GM06990 (cell line): Measurements from ENCODE around the gene PHYHIPL.

Source experiments
- DNase-seq: peaks from one replicate; pipeline ENCODE4 v3.0.0-alpha.2; 2011; ENCODE audit not compliant: insufficient read length; ENCODE audit errors: extremely low read depth
- H3K27me3 ChIP-seq: replicated peaks from 2 replicates; pipeline ENCODE4 v1.6.0; 2011; ENCODE audit warnings: low read length; ENCODE audit not compliant: control insufficient read depth, insufficient read depth
- H3K36me3 ChIP-seq: 2 replicates; pipeline ENCODE4 v1.5.1; 2011; ENCODE audit warnings: low read length; ENCODE audit not compliant: control insufficient read depth, insufficient read depth
- H3K4me3 ChIP-seq: replicated peaks from 2 replicates; pipeline ENCODE4 v1.5.1; 2011; ENCODE audit warnings: low read depth, mild to moderate bottlenecking, control low read depth, low read length
- TF ChIP-seq, protein P1 (sequence below): IDR thresholded peaks from 2 replicates; pipeline ENCODE4 v1.5.1; 2011; ENCODE audit warnings: low read length, control low read depth, mild to moderate bottlenecking, inconsistent platforms; ENCODE audit not compliant: insufficient read depth, poor library complexity, severe bottlenecking

Gene PHYHIPL

DNA sequence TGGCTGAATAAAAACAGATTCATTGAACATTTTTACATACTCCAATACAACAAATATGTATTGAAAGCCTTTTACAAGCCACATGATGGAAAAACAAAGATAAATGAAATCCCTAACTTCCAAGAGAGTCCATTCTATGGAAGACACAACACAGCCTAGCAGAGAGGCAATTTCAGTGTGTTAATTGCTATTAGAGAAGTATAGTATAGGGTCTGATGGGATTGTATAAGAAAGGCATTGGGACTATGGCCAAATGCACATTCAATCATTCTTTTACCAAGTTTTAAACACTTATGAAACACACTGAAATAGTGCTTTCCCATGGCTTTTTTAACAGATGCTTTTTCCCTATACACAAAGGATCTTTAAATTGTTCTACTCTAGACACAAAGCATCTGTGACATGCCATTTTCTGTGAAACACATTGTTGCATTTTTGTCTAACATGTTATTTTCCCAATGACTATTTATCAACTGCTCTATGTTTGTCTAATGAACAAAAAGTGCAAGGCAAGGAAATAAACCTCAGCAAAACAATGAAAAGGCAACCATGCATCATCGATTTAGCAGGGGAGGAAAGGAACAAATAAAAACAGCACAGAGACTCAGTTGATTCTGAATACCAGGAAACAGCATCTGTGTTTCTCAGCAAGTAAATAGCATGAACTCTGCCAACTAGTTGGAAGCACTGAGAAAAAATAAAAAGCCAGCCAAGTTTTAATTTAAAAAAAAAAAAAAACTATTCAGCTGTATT lies 42.4 kb upstream of the PHYHIPL start:
- no peak for DNase-seq

DNA sequence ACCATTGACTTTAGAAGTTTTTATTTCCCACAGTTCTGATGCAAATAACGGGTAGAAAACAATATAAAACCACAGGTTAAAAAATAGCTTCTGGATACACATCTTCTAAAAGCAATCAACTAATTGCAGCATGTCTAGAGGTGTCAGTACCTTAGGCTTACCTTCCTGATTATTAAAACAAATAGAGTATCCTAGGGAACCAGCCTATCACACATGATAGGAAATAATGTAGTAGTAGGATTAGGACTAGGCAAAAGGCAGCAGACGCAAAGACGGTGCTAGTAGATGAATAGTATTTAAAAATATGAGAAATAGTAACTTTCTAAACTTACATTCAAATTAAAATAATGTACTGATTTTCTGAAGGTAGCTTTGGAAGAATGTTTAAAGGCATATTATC lies 41.7 kb upstream of the PHYHIPL start:
- Histone ChIP-seq H3K36me3 (no peaks in the 10 kb centered on the region), H3K27me3 (no peaks in the 10 kb centered on the region)
- TF ChIP-seq, protein P1, sequence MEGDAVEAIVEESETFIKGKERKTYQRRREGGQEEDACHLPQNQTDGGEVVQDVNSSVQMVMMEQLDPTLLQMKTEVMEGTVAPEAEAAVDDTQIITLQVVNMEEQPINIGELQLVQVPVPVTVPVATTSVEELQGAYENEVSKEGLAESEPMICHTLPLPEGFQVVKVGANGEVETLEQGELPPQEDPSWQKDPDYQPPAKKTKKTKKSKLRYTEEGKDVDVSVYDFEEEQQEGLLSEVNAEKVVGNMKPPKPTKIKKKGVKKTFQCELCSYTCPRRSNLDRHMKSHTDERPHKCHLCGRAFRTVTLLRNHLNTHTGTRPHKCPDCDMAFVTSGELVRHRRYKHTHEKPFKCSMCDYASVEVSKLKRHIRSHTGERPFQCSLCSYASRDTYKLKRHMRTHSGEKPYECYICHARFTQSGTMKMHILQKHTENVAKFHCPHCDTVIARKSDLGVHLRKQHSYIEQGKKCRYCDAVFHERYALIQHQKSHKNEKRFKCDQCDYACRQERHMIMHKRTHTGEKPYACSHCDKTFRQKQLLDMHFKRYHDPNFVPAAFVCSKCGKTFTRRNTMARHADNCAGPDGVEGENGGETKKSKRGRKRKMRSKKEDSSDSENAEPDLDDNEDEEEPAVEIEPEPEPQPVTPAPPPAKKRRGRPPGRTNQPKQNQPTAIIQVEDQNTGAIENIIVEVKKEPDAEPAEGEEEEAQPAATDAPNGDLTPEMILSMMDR, result no peak

More for the DNA sequence above, 42.4 kb upstream of the PHYHIPL start:
- TF ChIP-seq, protein P1, result no peak
- H3K4me3 ChIP-seq, result no peak overlapping the region
- H3K36me3 ChIP-seq, result no peaks in the 10 kb centered on the region
- no peaks in the 10 kb centered on the region for H3K27me3 ChIP-seq

GRCh38 chr10:59135275-59135674 lies 41.2 kb upstream of the PHYHIPL start:
- H3K27me3 ChIP-seq, result no peaks in the 10 kb centered on the region
- no peak overlapping the region for H3K4me3 ChIP-seq
- H3K36me3 ChIP-seq, result no peaks in the 10 kb centered on the region
- no peak for DNase-seq
- TF ChIP-seq, protein P1, result no peak

More for the DNA sequence above, 41.7 kb upstream of the PHYHIPL start:
- no peak for DNase-seq
- H3K4me3 ChIP-seq, result no peak overlapping the region

- no peak for DNase-seq
- Histone ChIP-seq H3K27me3 (no peaks in the 10 kb centered on the region), H3K36me3 (no peaks in the 10 kb centered on the region), H3K4me3 (no peak overlapping the region)
- TF ChIP-seq, protein P1, result no peak
These were observed 38.4 kb upstream of the PHYHIPL start for GRCh38 chr10:59138052-59138451.

DNA sequence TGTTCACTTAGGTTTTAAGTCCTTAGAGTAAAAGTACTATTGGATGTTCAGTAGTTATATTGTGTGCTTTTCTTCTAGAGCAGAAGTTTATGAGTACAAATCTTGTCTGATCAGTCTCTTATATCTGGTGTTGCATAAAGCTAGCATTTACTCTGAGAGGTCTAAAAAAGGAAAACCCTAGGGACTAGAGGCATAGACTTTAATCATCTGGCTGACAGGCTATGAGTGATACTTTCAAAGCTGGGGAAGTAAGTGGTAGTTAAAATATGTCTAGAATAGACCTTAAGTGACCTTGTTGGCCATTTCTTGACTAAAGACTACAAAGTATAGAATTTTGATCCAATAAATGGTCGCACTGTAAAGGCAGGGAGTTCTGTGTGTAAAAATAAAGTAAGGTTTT lies 32.9 kb upstream of the PHYHIPL start:
- Histone ChIP-seq H3K27me3 (no peaks in the 10 kb centered on the region), H3K36me3 (no peaks in the 10 kb centered on the region), H3K4me3 (no peak overlapping the region)
- TF ChIP-seq, protein P1, result no peak
- no peak for DNase-seq
